Measurements from ENCODE around the gene ANKDD1B.

- no peak for TF ChIP-seq CTCF (IDR thresholded peaks at IDR 0.05)
- TF ChIP-seq POLR2A (IDR thresholded peaks at IDR 0.05) = no peak
Observed at GRCh38 chr5:75603821-75604220, 7.4 kb upstream of the ANKDD1B start.

Measured in testis (tissue), 2 donors.